Gastrocnemius medialis (tissue), 4 donors: ENCODE results near the gene CDKL5.

ENCODE experiments used
- CTCF ChIP-seq, 5 experiments: fragments of 450-650 bp in 3 of 5; fragments of 200-600 bp in 2 of 5; sonication (generic) in 2 of 5; IDR thresholded peaks in 4 of 5; conservative IDR thresholded peaks in 1 of 5; 1 replicate in 4 of 5; 2 replicates in 1 of 5; pipeline ENCODE4 v1.5.1; 2016 to 2019; ENCODE audit warnings: antibody characterized with exemption in 5 of 5, mild to moderate bottlenecking in 3 of 5, moderate library complexity in 3 of 5
- POLR2A ChIP-seq, 2 donors: fragments of 450-650 bp; IDR thresholded peaks; one replicate each; pipeline ENCODE4 v1.6.1; 2017; ENCODE audit warnings: antibody characterized with exemption in 2 of 2, mild to moderate bottlenecking in 2 of 2, moderate library complexity in 2 of 2

GRCh38 chrX:18422886-18423285 is 2.5 kb upstream of the CDKL5 start:
- TF ChIP-seq CTCF (IDR thresholded peaks at IDR 0.05 in 4 of 5, conservative IDR thresholded peaks at IDR 0.05 in 1 of 5) (no peak), POLR2A (IDR thresholded peaks at IDR 0.05) (no peak)
